GM12801 (cell line): ENCODE results near the gene DEPP1.

ENCODE experiments used
- TF ChIP-seq, protein P1 (sequence below): IDR thresholded peaks from one replicate; pipeline ENCODE4 v1.5.1; 2011; ENCODE audit warnings: control low read depth; ENCODE audit not compliant: insufficient read length; ENCODE audit errors: extremely low read depth

The DEPP1 gene

DNA sequence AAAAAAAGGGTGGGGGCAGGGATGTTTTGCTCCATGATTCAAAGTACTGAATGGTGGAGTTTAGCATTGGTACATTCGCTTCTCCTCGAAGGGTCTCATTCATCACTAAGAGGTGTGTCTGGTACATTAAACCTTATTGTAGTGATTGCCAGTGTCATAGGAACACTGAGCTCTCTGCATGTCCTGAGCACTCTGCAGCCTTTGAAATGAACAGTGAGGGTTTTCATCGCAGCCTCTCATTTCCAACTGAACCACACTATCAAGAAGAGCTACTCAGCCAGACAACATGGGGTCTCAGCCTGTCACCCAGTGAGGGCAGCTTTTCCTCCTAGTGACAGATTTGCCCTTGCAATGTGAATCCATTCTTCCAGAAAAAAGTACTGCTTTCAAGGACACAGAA is 7.6 kb upstream of the DEPP1 start:
- TF ChIP-seq, protein P1, sequence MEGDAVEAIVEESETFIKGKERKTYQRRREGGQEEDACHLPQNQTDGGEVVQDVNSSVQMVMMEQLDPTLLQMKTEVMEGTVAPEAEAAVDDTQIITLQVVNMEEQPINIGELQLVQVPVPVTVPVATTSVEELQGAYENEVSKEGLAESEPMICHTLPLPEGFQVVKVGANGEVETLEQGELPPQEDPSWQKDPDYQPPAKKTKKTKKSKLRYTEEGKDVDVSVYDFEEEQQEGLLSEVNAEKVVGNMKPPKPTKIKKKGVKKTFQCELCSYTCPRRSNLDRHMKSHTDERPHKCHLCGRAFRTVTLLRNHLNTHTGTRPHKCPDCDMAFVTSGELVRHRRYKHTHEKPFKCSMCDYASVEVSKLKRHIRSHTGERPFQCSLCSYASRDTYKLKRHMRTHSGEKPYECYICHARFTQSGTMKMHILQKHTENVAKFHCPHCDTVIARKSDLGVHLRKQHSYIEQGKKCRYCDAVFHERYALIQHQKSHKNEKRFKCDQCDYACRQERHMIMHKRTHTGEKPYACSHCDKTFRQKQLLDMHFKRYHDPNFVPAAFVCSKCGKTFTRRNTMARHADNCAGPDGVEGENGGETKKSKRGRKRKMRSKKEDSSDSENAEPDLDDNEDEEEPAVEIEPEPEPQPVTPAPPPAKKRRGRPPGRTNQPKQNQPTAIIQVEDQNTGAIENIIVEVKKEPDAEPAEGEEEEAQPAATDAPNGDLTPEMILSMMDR = no peak

DNA sequence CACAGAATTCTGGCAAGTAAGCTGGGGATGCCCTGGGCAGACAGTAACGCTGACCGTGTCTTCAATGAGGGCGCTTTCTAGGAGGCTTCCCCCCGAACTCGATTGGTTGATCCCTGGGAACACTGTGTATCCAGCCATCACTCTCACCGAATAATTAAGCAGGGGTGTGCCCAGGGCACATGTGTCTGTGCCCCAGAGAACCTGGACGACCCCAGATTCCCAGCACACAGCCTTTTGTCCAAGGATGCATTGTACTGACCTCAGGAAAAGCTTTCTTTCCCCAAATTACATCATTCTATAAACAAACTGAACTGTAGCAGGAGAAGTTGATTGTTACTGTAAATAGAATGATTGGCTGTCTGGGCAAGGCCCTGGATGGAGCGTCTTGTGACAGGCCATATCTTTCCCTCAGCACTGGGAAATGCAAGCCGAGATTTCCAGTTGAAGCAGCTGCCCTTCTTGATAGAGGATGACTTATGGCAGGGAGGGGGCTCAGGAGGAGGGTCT is 6.6 kb upstream of the DEPP1 start:
- TF ChIP-seq, protein P1 = no peak

DNA sequence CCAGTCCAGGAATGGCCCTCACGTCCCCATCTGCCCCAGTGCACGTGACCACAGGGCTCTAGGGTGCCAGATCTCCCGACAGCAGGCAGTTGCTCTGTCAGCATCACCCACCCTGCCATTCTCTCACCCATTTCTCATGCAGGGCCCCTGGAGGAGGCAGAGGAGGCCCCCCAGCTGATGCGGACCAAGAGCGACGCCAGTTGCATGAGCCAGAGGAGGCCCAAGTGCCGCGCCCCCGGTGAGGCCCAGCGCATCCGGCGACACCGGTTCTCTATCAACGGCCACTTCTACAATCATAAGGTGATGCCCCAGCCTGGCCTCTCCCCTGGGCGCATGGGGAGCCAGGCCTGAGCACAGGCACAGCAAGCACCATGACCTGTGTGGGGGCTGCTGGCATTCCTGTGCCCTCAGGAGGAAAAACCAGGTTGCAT is 6.1 kb upstream of the DEPP1 start:
- TF ChIP-seq, protein P1 = no peak

DNA sequence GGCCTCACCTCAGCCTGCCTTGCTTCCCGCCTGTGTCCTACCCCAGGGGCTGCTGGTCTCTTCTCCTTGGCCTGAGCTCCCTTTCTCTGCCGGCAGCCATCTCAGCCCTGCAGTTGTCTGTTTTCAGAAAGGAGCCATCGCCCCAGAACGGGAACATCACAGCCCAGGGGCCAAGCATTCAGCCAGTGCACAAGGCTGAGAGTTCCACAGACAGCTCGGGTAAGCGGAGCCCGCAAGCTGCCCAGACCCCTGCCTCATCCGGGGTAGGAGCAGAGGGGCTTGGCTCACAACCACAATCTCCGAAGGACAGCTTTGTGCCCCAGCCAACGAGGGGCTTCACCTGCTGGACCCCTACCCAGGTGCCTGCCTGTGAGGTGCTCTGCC is 5.3 kb upstream of the DEPP1 start:
- TF ChIP-seq, protein P1 = no peak

DNA sequence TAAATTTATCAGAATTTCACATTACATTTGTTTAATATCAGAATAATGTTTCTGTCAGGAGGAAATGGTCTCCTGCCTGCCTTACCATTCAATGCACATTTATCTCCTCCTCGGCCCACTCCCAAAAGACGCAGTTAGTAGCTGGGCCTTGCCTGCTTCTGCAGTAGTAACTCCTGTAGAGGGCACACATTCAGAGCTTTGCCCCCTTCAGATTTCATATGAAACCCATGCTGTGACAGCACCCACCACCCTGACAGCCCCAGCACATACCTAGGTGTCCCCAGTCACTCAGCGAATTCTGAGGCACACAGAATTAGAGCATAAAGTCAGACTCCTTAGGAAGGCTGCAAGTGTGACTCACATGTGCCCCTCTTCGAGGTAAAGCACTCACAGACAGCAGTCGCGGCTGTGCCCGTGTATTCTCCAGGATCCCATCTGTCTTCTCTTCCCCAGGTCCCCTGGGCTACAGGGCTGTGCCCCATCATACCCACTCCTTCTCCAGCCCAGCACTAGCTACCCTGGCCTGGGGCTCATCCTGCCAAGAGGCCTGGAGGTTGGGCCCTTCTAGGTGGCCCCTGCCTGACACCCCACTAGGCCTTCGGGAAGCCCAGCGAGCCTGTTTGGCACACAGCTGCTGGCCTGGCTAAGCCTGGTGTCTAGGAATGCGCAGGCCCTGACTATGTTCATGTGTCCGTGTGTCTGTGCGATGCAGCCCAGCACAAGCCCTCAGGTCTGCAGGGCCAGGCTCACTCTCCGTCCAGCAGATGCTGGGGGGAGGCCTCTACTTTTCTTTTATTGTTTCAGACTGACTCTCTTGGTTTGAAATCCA is 4.7 kb upstream of the DEPP1 start:
- TF ChIP-seq, protein P1 = no peak

DNA sequence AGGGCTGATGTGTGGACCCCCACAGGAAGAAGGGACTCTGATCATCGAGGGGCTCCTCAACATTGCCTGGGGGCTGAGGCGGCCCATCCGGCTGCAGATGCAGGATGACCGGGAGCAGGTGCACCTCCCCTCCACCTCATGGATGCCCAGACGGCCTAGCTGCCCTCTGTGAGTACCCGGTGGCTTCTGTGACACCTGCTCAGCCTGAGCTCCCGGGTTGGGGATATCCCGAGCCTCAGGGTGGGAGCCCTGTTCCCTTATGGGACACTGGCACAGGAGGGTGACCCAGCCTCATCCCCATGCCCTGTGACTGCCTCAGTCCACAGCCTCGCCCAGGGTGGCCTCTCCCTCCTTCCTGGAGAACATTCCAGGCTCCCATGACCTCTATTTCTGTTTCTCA is 3.9 kb upstream of the DEPP1 start:
- TF ChIP-seq, protein P1 = no peak

DNA sequence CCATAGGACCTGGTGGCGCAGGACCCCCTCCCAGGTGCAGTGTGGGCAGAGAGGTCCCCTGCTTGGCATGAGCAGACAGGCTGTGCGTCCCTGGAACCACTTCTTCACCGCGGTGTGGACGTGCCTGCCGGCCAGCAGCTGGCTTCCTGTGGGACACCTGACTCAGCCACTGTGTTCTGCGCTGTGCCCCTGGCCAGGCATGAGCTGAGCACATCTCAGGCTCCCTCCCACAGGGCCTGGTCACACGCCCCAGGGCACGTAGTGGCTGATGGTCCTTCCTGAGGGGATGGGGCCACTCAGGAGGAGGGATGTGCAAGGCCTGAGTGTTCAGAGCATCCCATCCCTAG is 3.5 kb upstream of the DEPP1 start:
- TF ChIP-seq, protein P1 = no peak
